GM18507 (cell line): ENCODE results near the gene ARID1B.

ENCODE experiments used
- DNase-seq: peaks from one replicate; pipeline ENCODE4 v3.0.0; 2011; ENCODE audit warnings: low read depth; ENCODE audit not compliant: insufficient read length; ENCODE audit errors: extremely low spot score
- FAIRE-seq: peaks from 2 replicates; lab custom pipeline; 2011; peaks lifted over from hg19 to GRCh38; lab: Jason Lieb, UNC

Gene ARID1B

DNA sequence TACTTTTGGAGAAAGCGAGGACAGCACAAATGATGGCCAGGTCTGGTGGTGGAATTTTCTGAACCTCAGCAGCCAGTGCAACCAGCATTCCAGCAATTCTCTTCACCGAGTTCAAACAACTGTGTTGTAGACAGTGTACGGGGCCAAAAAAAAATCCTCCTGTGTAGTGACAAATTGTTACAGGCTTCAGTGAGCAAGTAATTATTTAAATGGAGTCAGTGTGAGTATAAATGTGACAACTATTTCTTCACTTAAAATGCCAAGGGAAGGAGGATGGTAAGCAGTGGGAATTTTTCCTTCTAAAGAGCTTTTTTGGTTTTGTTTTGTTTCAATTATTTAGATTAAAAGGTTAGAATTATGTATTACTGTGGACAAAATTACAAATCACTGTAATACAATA, 392.0 kb downstream of the ARID1B start:
- DNase-seq, result no peak
- no peak for FAIRE-seq

DNA sequence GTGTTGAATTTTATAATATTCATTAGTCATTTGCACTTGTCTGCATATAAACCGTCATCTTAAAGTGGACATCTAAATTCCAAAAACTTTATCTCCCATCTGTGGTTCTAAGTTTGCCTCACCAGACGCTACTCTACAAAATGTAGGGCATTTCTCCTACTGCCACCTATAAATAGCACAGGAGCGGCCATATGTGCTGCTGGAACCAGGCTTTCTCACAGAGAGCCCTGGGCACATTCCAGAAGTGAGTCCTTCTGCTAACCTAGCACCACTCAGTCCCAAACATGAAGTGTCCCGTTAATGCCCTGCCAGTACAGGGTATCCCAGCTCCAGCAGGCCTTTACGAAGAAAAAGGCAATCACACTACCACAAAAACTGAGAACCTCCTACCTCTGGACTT, 392.5 kb downstream of the ARID1B start:
- DNase-seq, result no peak
- FAIRE-seq, result no peak

DNA sequence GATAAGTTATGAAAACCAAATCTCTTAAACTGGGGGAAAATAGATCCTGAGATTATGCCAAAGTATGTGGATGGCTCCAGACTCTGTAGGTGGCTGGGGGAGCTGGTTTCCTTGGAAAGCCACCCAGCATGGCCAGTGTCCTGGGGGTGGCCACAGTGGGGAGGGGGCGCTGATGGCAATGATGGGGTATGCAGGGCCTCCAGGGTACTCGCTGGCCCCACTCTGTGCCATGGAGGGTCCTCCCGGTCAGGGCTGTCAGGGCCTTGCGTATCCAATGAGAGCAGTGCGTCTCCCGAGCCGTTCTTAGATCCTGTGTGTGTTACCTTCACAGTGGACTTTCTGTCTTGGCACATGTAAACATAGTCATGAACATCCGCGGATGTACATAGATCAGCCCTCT, 393.4 kb downstream of the ARID1B start:
- DNase-seq, result no peak
- FAIRE-seq, result no peak

GRCh38 chr6:157171801-157172200, 394.6 kb downstream of the ARID1B start:
- no peak for DNase-seq
- no peak for FAIRE-seq

DNA sequence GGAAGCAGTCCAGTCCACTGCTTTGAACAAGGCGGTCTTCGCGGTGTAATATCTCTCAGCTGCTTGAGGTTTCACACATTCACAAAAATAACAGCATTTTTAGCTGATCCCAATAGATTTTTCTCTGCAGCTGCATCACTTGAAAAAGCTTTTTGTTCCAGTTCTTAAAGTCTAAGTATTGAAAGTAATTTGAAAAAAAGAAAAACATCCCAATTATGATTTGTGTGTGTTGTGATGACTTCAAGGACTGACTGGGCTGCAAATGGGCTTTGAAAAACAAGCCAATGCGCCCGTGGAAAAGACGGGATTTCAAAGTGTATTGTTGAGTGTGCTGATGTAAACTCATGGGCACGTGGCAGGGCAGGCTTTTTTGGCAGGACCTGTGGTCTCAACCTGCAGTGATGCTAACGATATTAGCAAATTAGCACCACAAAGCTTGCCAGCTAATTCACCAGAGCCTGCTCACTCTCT, 395.1 kb downstream of the ARID1B start:
- DNase-seq, result no peak
- no peak for FAIRE-seq

DNA sequence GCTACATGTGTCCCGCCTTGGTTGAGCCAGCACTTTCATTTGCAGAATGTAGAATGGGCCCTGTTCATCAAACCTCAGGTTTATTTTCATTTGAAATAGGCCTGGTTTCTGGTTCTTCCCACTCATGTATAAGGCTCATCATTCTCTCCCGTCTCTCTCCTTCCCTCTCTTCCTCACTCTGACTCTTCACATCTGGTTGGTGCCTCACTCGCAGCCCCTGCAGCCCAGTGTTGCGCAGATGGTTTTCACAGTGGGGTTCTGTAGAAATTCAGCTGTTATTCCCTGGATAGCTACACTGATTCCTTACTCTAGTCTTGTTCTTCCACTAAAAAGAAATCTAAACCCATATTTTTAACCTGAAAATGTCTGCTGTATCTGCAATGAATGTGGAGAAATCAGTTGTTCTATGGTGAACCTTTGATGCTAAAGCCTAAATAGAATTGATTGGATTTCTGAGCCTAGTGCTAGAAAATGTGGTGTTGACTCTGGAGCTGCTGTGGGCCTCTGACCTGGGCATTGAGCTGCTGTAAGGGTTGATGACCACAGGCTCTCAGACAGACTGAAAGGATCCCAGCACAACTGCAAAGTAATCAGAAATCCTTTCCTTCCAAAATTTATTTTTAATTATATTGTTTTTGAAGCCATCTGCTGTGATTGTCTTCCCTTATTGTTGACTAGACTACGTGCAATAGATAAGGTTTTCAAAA, 395.8 kb downstream of the ARID1B start:
- FAIRE-seq, result no peak
- DNase-seq, result no peak

- DNase-seq (no peak), FAIRE-seq (no peak)
Observed at GRCh38 chr6:157173776-157174175, 396.6 kb downstream of the ARID1B start.

- DNase-seq, result no peak
- no peak for FAIRE-seq
Observed at GRCh38 chr6:157174731-157175130, 397.6 kb downstream of the ARID1B start.

- no peak for FAIRE-seq
- DNase-seq, result no peak
Observed at GRCh38 chr6:157177731-157178336, 400.7 kb downstream of the ARID1B start.

DNA sequence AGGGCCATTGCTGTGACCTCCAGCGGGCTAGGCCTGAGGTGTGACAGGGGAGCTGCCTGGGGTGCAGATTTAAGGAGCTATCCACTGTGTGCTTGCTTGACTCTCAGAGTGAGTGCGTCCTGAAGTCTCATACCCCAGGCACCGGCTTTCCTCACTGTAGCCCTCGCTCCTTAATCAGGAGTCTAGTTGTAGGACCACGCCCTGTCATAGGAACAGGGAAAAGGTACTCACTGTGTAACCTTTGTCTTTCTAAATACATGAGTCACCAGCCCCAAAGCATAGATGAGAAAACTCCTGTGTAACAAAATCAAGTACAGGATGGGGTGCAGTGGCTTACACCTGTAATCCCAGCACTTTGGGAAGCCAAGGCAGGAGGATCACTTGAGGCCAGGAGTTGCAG, 404.5 kb downstream of the ARID1B start:
- DNase-seq, result no peak
- no peak for FAIRE-seq

DNA sequence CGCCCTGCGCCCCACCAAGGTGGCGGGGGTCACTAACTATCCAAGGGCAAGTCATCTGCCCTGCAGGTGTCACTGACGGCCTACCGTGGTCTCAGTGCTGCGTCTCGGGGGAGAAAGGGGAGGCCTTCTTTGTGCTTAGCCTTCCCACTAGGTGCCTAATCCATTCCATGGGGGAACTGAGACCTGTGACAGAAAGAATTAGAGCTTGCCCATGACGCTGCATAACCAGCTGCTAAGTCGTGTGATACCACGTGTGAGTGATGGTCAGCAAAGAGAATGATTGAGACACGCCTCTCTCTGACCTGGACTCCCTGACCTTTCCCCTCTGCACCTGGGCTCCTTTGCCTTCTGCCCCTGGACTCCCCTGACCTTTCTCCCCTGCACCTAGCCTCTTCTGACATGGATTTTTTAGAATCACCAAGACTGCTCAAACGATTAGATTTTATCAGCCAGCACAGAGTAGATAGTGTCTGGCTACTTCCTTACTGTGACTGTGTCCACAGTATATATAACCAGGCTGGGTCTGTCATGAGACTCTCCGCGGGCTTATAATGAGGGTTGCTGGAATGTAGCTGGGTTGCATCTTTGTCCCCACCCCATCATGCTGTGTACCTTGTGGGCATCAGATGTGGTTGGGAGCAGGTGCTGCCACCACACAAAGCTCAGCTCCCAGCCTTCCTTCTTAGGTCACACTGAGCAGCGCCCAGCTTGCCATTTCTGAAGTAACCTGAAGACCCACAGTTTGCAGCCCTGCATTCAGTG, 405.5 kb downstream of the ARID1B start:
- no peak for DNase-seq
- no peak for FAIRE-seq

DNA sequence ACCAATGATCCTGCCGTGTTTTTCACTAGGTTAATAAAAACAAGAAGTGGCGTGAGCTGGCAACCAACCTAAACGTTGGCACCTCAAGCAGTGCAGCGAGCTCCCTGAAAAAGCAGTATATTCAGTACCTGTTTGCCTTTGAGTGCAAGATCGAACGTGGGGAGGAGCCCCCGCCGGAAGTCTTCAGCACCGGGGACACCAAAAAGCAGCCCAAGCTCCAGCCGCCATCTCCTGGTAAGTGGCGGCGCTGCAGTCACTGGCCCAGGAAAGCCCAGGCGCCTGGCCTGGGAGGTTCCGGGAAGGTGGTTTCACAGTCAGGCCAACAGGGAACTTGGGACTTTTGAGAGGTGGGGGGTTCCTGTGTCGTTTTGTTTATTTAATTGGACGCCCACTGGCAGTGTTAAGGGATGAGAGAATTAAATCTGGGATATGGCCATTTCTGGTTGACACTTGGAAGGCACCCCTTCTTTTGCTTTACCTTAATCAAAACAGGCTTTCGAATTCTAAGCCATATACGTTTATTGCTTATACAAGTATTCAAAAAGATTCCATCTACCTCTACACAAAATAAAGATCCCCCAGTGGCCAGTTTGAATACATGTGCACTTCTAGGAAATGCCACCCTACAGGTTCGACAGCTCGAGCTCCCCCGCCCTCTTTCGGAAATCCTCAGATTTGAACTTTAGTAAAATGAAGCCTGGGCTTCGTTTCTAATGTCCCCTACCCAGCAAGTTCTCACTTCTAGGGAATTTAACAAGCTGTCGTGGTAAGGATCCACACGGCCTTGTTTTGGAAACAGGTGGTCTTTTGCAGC, 407.2 kb downstream of the ARID1B start:
- DNase-seq, result peak; percentile 54
- FAIRE-seq, result peak; percentile 42

GRCh38 chr6:157185171-157185570, 408.0 kb downstream of the ARID1B start:
- DNase-seq (no peak), FAIRE-seq (no peak)

DNA sequence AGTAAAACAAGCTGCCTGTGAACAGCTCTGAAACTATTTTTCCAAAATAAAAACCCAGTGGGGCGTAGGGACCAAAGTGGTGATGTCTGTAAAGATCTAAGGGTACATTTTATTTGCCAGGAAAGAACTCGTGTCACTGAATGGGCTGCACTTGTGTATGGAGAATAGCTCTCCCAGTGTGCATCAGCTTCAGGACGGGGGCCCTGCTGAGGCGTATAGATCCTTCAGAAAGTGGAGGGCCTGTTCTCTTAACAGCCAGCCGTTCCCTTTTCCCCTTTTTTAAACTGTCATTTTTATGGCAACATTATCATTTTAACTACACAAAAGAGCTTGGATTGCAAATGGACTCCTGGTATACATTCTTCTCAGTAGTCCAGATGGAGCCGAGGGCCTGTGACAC, 408.8 kb downstream of the ARID1B start:
- no peak for DNase-seq
- FAIRE-seq, result no peak

DNA sequence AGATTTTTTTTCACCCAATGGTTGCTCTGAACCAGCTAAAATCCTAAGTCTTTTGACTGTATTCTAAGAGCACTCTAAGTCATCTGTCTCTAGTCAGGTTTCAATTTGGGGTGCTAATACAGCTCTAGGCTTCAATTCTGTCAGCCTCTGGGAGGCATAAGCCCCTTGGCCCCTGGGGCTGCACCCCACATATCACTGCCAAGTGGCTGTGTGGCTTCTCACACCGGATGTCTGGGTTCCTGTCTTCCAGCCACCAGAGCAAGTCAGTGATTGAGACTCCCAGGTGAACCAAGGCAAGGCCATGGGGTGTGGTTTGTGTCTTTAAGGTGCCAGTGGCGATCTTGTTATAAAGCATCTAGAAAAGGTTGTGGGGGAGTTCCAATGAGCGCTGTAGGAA, 409.6 kb downstream of the ARID1B start:
- FAIRE-seq, result no peak
- no peak for DNase-seq

DNA sequence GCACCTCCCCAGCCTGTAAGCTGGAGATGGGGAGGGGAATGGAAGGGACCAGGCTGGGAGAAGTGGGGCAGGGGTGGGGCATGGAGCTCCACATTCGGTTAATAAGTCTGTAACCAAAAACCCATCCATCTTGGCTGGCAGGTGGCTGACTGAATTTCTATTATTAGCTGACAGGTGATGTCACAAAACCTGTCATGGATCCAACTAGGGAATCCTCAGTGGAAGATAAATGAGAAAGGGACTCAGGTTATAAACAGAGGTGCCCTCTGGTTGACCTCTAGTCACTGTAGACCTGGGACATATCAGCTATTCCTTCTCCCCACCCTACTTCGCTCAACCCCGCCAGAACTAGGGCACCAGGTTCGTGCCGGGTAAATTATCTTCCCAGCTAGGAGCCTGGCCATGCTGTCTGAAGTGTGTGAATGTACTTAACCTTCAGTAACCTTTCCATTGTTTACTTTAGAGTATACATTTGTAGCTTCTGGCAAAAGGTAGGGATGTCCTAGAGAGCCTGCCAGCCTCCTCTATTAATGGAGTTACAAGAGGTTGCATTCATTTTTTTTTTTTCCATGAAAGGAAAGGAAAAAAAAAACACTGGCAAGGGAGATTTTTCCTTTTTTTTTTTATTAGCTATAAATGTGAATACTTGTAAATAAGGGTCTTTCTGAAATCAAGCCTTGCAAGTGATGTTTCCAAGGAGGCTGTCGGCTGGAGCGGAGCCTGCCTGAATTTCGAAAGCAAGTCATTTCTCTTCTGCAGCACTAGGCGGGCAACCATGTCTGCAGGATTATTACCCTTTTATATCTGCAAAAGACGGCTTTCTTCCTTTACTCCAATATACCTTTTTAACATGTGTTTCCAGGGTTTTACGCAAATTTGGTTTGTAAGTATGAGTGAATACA, 410.3 kb downstream of the ARID1B start:
- DNase-seq, result no peak
- FAIRE-seq, result no peak

- DNase-seq (no peak), FAIRE-seq (no peak)
Observed at GRCh38 chr6:157188213-157188612, 411.0 kb downstream of the ARID1B start.

GRCh38 chr6:157193443-157193996, 416.3 kb downstream of the ARID1B start:
- FAIRE-seq (no peak), DNase-seq (no peak)

GRCh38 chr6:157194110-157194509, 416.9 kb downstream of the ARID1B start:
- DNase-seq, result no peak
- FAIRE-seq, result no peak
